ENCODE data around the gene LDB2. TPM values are rescaled to one million over a fixed set of nuclear protein-coding genes. Genes with fewer than 3 reads are reported as not detected.

Gene LDB2
- total and polyA plus RNA-seq, 2 experiments from 2014 or later: 48.6 to 80.1 TPM

- TF ChIP-seq EZH2 (IDR thresholded peaks at IDR 0.05; ENCODE audit: low read depth, unreplicated experiment) (no peak), POLR2AphosphoS5 (IDR thresholded peaks at IDR 0.05; ENCODE audit: low read depth) (no peak), STAT1 (IDR thresholded peaks at IDR 0.05; ENCODE audit: unreplicated experiment) (no peak), ZNF331 (CRISPR knock-in tag; IDR thresholded peaks at IDR 0.05; ENCODE audit: low read depth) (no peak), NANOG (IDR thresholded peaks at IDR 0.05; ENCODE audit: borderline replicate concordance) (no peak), EZH2phosphoT487 (IDR thresholded peaks at IDR 0.05; ENCODE audit: unreplicated experiment) (no peak), ZNF114 (CRISPR knock-in tag; IDR thresholded peaks at IDR 0.05) (no peak), JUNB (IDR thresholded peaks at IDR 0.05; ENCODE audit: unreplicated experiment) (no peak)
- TF ChIP-seq, protein P1, sequence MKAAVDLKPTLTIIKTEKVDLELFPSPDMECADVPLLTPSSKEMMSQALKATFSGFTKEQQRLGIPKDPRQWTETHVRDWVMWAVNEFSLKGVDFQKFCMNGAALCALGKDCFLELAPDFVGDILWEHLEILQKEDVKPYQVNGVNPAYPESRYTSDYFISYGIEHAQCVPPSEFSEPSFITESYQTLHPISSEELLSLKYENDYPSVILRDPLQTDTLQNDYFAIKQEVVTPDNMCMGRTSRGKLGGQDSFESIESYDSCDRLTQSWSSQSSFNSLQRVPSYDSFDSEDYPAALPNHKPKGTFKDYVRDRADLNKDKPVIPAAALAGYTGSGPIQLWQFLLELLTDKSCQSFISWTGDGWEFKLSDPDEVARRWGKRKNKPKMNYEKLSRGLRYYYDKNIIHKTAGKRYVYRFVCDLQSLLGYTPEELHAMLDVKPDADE (IDR thresholded peaks at IDR 0.05): no peak
- TF ChIP-seq, protein P2, sequence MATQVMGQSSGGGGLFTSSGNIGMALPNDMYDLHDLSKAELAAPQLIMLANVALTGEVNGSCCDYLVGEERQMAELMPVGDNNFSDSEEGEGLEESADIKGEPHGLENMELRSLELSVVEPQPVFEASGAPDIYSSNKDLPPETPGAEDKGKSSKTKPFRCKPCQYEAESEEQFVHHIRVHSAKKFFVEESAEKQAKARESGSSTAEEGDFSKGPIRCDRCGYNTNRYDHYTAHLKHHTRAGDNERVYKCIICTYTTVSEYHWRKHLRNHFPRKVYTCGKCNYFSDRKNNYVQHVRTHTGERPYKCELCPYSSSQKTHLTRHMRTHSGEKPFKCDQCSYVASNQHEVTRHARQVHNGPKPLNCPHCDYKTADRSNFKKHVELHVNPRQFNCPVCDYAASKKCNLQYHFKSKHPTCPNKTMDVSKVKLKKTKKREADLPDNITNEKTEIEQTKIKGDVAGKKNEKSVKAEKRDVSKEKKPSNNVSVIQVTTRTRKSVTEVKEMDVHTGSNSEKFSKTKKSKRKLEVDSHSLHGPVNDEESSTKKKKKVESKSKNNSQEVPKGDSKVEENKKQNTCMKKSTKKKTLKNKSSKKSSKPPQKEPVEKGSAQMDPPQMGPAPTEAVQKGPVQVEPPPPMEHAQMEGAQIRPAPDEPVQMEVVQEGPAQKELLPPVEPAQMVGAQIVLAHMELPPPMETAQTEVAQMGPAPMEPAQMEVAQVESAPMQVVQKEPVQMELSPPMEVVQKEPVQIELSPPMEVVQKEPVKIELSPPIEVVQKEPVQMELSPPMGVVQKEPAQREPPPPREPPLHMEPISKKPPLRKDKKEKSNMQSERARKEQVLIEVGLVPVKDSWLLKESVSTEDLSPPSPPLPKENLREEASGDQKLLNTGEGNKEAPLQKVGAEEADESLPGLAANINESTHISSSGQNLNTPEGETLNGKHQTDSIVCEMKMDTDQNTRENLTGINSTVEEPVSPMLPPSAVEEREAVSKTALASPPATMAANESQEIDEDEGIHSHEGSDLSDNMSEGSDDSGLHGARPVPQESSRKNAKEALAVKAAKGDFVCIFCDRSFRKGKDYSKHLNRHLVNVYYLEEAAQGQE (IDR thresholded peaks at IDR 0.05; ENCODE audit: unreplicated experiment): no peak
- TF ChIP-seq, protein P3, sequence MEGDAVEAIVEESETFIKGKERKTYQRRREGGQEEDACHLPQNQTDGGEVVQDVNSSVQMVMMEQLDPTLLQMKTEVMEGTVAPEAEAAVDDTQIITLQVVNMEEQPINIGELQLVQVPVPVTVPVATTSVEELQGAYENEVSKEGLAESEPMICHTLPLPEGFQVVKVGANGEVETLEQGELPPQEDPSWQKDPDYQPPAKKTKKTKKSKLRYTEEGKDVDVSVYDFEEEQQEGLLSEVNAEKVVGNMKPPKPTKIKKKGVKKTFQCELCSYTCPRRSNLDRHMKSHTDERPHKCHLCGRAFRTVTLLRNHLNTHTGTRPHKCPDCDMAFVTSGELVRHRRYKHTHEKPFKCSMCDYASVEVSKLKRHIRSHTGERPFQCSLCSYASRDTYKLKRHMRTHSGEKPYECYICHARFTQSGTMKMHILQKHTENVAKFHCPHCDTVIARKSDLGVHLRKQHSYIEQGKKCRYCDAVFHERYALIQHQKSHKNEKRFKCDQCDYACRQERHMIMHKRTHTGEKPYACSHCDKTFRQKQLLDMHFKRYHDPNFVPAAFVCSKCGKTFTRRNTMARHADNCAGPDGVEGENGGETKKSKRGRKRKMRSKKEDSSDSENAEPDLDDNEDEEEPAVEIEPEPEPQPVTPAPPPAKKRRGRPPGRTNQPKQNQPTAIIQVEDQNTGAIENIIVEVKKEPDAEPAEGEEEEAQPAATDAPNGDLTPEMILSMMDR (conservative IDR thresholded peaks at IDR 0.05; ENCODE audit: low read depth in 2 of 2): no peak
Observed at GRCh38 chr4:16802044-16802443, 96.4 kb downstream of the LDB2 start (continued).

DNA sequence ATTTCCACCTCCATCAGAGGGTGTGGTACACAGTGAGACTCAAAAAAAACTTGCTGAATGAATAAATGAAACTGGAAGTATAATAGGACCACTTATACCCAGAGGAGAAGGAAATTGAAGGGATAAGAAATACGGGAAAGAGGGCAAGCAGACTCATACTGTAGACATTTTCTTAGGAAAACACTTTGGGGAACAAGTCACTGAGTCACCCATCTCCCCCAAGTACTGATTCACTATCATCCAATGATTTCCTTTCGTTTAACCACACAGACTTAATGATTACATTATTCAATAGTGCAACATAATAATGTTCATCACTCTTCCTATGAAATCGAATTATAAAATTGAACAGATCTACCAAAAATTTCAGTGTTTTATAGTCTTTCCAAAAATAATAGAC, 97.1 kb downstream of the LDB2 start:
- no peak overlapping the region for H3K4me3 ChIP-seq
- Mint-ChIP-seq H3K27me3 (ENCODE audit: insufficient read depth, low read depth, poor library complexity) (no peaks in the 10 kb centered on the region), H3K4me1 (peaks cover 9% of the 10 kb centered on the region), H3K27ac (no peak overlapping the region), H3K9me3 (no peaks in the 10 kb centered on the region), H3K36me3 (ENCODE audit: low read depth) (peaks cover 39% of the 10 kb centered on the region), H3K4me3 (no peak overlapping the region)
- no peak overlapping the region for H3K4me2 ChIP-seq
- ATAC-seq: no peak
- peaks cover 8% of the 10 kb centered on the region; the same call in 1 of the 2 replicates for H3K4me1 ChIP-seq (ENCODE audit: insufficient read depth)
- H3K27ac ChIP-seq (ENCODE audit: low read depth): no peak overlapping the region
- no peak for DNase-seq (ENCODE audit: low spot score)
- no peak for TF ChIP-seq JUNB (IDR thresholded peaks at IDR 0.05; ENCODE audit: unreplicated experiment)
- no peak overlapping the region for H2AFZ ChIP-seq
- H4K20me1 ChIP-seq (replicated peaks; ENCODE audit: insufficient read depth): no peaks in the 10 kb centered on the region
- no peaks in the 10 kb centered on the region for H3F3A ChIP-seq (replicated peaks; ENCODE audit: low read depth)
- H3K79me2 ChIP-seq (replicated peaks; ENCODE audit: insufficient read depth): no peaks in the 10 kb centered on the region
- no peaks in the 10 kb centered on the region; the same call in 1 of the 2 replicates for H3K36me3 ChIP-seq (ENCODE audit: insufficient read depth)
- no peaks in the 10 kb centered on the region; the same call in 1 of the 2 replicates for H3K9me2 ChIP-seq (ENCODE audit: insufficient read depth)
- H3K27me3 ChIP-seq (ENCODE audit: insufficient read depth): no peaks in the 10 kb centered on the region
